ENCODE measurements around the gene PPP1R27. TPM values are rescaled to one million over a fixed set of nuclear protein-coding genes. Genes with fewer than 3 reads are reported as not detected.

Gene PPP1R27
- not detected in 2 replicates for total RNA-seq

DNA sequence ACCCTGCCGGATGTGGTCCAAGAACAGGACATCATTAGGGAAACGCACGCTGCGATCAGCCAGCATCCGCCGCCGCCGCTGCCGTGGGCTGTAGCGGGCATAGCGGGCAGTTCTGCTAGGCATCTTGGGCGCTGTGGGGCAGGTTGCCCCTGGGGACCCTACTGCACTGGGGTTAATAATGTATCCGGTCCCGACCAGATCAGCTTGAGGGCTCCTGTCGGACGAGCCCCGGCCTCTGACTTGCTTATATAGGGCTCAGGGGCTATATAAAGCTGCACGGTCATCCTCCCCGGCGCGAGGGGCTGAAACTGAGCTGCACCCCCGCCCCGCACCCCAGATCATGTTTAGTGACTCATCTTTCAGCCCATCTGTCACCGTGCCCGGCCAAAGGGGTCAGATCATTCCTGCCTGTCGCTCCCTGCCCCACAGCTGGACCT is at the start of gene PPP1R27:
PPP1R27 (minus strand) TSS at position 220 of the 437 bp plus-strand sequence; CDS start at position 123, 97 bp downstream.

DNA sequence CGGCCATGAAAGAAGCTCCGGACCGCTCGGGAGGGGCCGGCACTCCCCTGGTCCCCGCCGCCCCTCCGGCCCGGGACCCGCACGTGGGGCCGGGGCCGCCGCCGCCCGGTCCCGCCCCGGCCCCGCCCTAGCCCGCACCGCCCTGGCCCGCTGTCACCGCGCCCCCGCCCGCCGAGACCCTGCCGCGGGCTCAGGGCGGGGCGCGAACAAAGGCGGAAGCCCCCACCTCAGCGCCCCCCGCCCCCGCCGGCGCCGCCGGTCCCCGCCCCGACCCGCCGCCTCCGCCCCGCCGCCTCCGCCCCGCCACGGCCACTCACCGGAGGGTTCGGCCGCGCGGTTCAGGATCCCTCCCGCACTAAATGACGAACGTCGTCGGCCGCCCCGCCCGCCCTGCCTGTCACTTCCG is 36.1 kb upstream of the PPP1R27 start, which contains the start of gene ARHGDIA:
ARHGDIA (minus strand) TSS at position 357 of the 406 bp plus-strand sequence. CDS start 1,407 bp downstream, outside the sequence.

GRCh38 chr17:81859906-81860755 is 25.3 kb upstream of the PPP1R27 start, which contains the start of gene P4HB:
Gene P4HB (minus strand): TSS chr17:81860535. CDS start chr17:81860471, 64 bp downstream.

GRCh38 chr17:81833160-81833920 is 1.5 kb downstream of the PPP1R27 start, which contains the start of gene MCRIP1:
Gene MCRIP1 (minus strand): TSS chr17:81833291. CDS start chr17:81824506, 8,785 bp downstream.

DNA sequence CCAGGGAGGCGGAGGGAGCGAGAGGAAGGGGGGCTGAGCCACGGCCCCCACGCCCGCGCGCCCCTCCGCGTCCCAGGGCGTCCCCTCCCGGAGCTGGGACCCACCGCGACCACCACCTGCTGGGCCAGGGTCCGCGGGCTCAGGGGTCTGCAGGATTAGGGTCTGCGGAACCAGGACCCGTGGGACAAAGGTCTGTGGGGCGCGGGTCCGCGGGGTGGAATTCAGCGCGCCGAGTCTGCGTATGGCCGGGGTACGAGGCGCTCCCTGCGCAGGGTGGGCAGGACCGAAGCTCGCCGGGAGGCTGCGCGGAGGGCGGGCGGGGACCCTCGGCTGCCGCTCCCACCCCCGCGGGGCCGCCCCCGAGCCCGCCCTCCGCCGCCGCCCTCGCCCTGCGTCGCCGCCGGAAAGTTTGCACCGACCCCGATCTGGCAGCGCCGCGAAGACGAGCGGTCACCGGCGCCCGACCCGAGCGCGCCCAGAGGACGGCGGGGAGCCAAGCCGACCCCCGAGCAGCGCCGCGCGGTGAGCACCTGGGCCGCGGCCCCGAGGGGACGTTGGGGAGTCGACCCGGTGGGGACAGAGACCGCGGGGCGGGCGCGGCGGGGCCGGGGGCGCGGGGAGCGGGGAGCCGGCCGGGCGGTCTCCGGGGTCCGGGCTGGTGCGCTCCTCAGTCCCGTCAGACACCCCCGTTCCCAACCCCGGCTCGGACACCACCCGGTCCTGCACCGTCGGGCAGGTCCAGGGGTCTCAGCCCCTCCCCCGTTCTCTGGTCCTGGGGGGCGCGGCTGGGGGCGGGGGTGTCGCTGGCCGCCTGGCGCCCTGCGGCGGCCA is 30.9 kb downstream of the PPP1R27 start, which contains the start of gene GCGR:
GCGR (plus strand) TSS at position 423 of the 831 bp plus-strand sequence. CDS start 4,869 bp downstream, outside the sequence.

Other genes with a start within 250 kb of the PPP1R27 start
- gene NPLOC4, start 197.9 kb downstream of the PPP1R27 start, total RNA-seq: 91.2 and 127 TPM in 2 replicates
- 3.6 TPM in 2 replicates for gene TSPAN10, start 197.9 kb downstream of the PPP1R27 start, total RNA-seq
- not detected in 2 replicates for gene PDE6G, start 178.5 kb downstream of the PPP1R27 start, total RNA-seq
- 21.6 and 23.7 TPM in 2 replicates for gene OXLD1, start 168.4 kb downstream of the PPP1R27 start, total RNA-seq
- 5.4 and 6.8 TPM in 2 replicates for gene CCDC137, start 168.3 kb downstream of the PPP1R27 start, total RNA-seq
- 17.1 and 18.2 TPM in 2 replicates for gene ARL16, start 151.3 kb downstream of the PPP1R27 start, total RNA-seq
- 75.7 and 112 TPM in 2 replicates for gene HGS, start 151.0 kb downstream of the PPP1R27 start, total RNA-seq
- 7.2 and 10.0 TPM in 2 replicates for gene MRPL12, start 131.7 kb downstream of the PPP1R27 start, total RNA-seq
- 5.5 and 8.6 TPM in 2 replicates for gene SLC25A10, start 122.8 kb downstream of the PPP1R27 start, total RNA-seq
- not detected in 2 replicates for gene GCGR, start 30.9 kb downstream of the PPP1R27 start, total RNA-seq
- 122 and 125 TPM in 2 replicates for gene MCRIP1, start 1.8 kb downstream of the PPP1R27 start, total RNA-seq
- gene P4HB, start 25.5 kb upstream of the PPP1R27 start, total RNA-seq: 3,676 and 4,428 TPM in 2 replicates
- 216 and 298 TPM in 2 replicates for gene ARHGDIA, start 36.3 kb upstream of the PPP1R27 start, total RNA-seq
- 64.1 and 80.7 TPM in 2 replicates for gene ALYREF, start 56.5 kb upstream of the PPP1R27 start, total RNA-seq
- gene ANAPC11, start 56.7 kb upstream of the PPP1R27 start, total RNA-seq: 106 TPM in 2 replicates
- gene NPB, start 67.2 kb upstream of the PPP1R27 start, total RNA-seq: 0.39 and 0.92 TPM in 2 replicates
- gene PCYT2, start 76.3 kb upstream of the PPP1R27 start, total RNA-seq: 29.5 and 50.7 TPM in 2 replicates
- gene SIRT7, start 83.1 kb upstream of the PPP1R27 start, total RNA-seq: 12.8 and 20.4 TPM in 2 replicates
- gene MAFG, start 92.7 kb upstream of the PPP1R27 start, total RNA-seq: 21.5 and 38.8 TPM in 2 replicates
- gene PYCR1, start 102.2 kb upstream of the PPP1R27 start, total RNA-seq: 140 and 202 TPM in 2 replicates
- not detected in 2 replicates for gene MYADML2, start 112.2 kb upstream of the PPP1R27 start, total RNA-seq
- 0.13 TPM in 1 of 2 replicates, not detected in the other for gene NOTUM, start 126.1 kb upstream of the PPP1R27 start, total RNA-seq
- 19.7 and 31.8 TPM in 2 replicates for gene ASPSCR1, start 142.6 kb upstream of the PPP1R27 start, total RNA-seq
- 10.2 and 12.8 TPM in 2 replicates for gene CENPX, start 187.8 kb upstream of the PPP1R27 start, total RNA-seq
- gene LRRC45, start 188.3 kb upstream of the PPP1R27 start, total RNA-seq: 8.5 and 10.1 TPM in 2 replicates
- gene RAC3, start 196.6 kb upstream of the PPP1R27 start, total RNA-seq: 4.6 and 11.7 TPM in 2 replicates
- 25.3 and 37.0 TPM in 2 replicates for gene DCXR, start 202.6 kb upstream of the PPP1R27 start, total RNA-seq
- gene RFNG, start 216.8 kb upstream of the PPP1R27 start, total RNA-seq: 54.0 and 89.8 TPM in 2 replicates
- gene GPS1, start 216.8 kb upstream of the PPP1R27 start, total RNA-seq: 75.1 and 103 TPM in 2 replicates
- 38.6 and 57.9 TPM in 2 replicates for gene DUS1L, start 230.8 kb upstream of the PPP1R27 start, total RNA-seq

Data from smooth muscle cell of the pulmonary artery (primary cell).